GM12875 (cell line): Measurements from ENCODE around the gene TCHHL1.

ENCODE experiments used
- H3K4me3 ChIP-seq: one replicate; pipeline ENCODE4 v1.5.1; 2011; ENCODE audit warnings: low read depth, low read length, control low read depth
- TF ChIP-seq, protein P1 (sequence below): IDR thresholded peaks from 2 replicates; pipeline ENCODE4 v1.5.1; 2011; ENCODE audit warnings: low read depth, mild to moderate bottlenecking, control low read depth, inconsistent platforms, low read length, moderate library complexity, borderline replicate concordance; ENCODE audit not compliant: insufficient read depth

TCHHL1 gene

DNA sequence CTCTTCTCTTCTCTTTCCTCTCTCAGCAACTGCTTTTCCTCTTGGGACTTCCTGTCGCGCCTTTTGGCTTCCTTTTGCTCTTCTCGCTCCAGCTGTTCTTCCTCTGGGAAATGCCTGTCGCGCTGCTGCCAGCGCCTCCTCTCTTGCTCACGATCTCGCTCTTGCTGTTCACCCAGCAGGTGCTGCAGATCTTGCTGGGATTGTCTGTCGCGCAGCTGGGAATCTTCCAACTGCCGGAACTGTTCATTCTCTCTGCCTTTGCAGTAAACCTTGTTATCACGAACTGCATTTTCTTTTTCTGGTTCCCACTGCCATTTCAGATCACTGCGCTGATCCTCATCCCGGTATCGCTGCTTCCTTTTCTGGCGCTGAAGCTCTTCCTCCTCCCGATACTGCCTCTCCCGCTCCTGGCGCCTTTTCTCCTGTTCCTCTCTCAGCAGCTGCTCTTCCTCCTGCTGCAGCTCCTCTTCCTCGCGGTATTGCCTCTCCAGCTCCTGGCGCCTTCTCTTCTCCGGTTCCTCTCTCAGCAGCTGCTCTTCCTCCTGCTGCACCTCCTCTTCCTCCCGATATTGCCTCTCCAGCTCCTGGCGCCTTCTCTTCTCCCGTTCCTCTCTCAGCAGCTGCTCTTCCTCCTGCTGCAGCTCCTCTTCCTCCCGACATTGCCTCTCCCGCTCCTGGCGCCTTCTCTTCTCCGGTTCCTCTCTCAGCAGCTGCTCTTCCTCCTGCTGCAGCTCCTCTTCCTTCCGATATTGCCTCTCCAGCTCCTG, 20.6 kb upstream of the TCHHL1 start:
- TF ChIP-seq, protein P1, sequence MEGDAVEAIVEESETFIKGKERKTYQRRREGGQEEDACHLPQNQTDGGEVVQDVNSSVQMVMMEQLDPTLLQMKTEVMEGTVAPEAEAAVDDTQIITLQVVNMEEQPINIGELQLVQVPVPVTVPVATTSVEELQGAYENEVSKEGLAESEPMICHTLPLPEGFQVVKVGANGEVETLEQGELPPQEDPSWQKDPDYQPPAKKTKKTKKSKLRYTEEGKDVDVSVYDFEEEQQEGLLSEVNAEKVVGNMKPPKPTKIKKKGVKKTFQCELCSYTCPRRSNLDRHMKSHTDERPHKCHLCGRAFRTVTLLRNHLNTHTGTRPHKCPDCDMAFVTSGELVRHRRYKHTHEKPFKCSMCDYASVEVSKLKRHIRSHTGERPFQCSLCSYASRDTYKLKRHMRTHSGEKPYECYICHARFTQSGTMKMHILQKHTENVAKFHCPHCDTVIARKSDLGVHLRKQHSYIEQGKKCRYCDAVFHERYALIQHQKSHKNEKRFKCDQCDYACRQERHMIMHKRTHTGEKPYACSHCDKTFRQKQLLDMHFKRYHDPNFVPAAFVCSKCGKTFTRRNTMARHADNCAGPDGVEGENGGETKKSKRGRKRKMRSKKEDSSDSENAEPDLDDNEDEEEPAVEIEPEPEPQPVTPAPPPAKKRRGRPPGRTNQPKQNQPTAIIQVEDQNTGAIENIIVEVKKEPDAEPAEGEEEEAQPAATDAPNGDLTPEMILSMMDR = no peak
- no peak overlapping the region for H3K4me3 ChIP-seq

DNA sequence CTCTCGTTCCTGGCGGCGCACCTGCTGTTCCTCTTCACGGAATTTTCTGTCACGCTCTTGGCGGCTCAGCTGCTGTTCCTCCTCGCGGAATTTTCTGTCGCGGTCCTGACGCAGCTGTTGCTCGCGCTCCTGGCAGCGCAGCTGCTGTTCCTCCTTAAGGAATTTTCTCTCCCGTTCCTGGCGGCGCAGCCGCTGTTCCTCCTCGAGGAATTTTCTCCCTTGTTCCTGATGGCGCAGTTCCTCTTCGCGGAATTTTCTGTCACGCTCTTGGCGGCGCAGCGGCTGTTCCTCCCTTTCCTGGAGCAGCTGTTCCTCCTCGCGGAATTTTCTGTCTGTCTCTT, 20.0 kb upstream of the TCHHL1 start:
- H3K4me3 ChIP-seq = no peak overlapping the region
- TF ChIP-seq, protein P1 = no peak

DNA sequence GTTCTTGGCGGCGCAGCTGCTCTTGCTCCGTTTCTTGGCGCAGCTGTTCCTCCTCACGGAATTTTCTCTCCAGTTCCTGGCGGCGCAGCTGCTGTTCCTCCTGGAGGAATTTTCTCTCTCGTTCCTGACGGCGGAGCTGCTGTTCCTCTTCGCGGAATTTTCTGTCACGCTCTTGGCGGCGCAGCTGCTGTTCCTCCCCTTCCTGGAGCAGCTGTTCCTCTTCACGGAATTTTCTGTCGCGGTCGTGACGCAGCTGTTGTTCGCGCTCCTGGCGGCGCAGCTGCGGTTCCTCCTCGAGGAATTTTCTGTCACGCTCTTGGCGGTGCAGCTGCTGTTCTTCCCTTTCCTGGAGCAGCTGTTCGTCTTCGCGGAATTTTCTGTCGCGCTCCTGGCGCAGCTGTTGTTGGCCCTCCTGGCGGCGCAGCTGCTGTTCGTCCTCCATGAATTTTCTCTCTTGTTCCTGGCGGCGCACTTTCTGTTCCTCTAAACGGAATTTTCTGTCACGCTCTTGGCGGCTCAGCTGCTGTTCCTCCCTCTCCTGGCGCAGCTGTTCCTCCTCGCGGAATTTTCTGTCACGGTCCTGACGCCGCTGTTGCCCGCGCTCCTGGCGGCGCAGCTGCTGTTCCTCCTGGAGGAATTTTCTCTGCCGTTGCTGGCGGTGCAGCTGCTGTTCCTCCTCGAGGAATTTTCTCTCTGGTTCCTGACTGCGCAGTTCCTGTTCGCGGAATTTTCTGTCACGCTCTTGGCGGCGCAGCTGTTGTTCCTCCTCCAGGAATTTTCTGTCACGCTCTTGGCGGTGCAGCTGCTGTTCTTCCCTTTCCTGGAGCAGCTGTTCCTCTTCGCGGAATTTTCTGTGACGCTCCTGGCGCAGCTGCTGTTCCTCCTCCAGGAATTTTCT, 19.4 kb upstream of the TCHHL1 start:
- TF ChIP-seq, protein P1 = no peak
- H3K4me3 ChIP-seq = no peak overlapping the region

DNA sequence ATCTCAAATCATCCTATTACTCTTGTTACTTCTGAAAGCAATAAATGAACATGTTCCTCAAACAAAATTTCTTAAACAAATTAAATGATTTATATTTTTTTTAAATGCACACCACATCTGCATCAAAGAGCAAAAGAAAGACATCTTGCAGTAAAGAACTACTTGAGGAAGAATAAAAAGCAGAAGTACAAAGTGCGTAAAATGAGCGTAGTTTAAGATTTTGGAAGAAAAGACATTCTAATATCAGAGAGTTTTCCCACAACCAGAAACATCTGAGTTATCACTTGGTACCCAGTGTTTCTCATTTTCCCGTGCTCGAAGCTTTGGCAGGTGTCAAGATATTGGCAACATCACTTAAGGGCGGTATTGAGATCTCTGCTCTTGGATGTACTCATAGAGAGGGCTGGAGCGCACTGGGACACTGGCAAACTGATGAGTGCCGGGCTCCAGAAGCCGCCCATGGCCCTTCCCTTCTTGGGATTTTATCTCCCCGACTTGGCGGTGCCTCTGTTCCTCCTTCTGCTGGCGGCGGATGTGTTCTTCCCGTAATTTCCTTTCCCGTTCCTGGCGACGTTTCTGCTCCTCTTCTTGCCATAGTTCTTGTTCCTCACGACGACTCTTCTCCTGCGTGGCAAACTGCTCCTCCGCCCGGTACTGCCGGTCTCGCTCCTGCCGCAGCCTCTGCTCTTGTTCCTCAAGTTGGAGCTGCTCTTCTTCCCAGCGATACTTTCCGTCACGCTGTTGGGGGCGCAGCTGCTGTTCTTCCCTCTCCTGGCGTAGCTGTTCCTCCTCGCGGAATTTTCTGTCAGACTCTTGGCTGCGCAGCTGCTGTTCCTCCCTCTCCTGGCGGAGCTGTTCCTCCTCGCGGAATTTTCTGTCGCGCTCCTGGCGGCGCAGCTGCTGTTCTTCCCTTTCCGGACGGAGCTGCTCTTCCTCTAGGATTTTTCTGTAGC, 18.4 kb upstream of the TCHHL1 start:
- TF ChIP-seq, protein P1 = no peak
- H3K4me3 ChIP-seq = no peak overlapping the region

DNA sequence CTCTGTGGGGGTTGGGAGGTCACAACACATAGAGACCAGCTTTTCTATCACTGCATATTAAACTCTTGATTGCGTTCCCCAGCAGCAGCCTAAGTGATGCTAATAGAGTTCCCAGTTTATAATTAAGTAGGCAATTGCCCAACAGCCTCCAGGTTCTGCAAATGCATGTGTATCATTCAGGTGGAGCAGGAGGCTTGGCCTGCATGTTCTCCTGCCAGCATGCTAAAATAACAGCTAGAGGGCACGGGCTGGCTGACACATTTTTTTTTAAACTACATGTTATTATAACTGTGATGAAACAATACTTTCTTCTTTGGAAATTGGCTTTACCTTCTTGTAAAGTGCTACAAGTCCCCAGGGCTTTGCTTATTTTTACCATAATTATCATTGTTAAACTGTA, 16.0 kb upstream of the TCHHL1 start:
- no peak overlapping the region for H3K4me3 ChIP-seq
- TF ChIP-seq, protein P1 = no peak

DNA sequence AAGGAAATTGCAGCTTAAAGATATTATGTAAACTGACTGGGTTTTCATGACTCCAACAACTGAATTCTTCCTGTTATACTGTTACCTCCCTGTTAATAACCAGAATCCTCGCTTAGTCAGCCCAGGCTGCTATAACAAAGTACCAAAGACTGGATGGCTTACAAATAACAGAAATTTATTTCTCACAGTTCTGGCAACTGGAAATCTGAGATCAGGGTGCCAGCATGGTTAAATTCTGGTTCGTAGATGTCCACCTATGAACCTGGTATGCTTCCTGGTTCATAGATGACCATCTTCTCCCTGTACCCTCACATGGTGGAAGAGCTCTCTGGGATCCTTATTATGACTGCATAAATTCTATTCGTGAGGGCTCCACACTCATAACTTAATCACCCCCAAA, 8.1 kb upstream of the TCHHL1 start:
- TF ChIP-seq, protein P1 = no peak
- H3K4me3 ChIP-seq = no peak overlapping the region
